Activated naive CD4-positive, alpha-beta T cell treated with anti-CD3 and anti-CD28 coated beads, Interleukin-2, amount 50 U/mL, for 16 hours (primary cell): ENCODE results near the gene FYCO1.

Experiments
- DNase-seq: peaks from one replicate; pipeline ENCODE4 v3.0.0-alpha.2; 2020

The FYCO1 gene

GRCh38 chr3:45911511-45912226, 84.0 kb downstream of the FYCO1 start:
- no peak for DNase-seq

GRCh38 chr3:45910892-45911291, 84.7 kb downstream of the FYCO1 start:
- DNase-seq, result no peak

- DNase-seq, result no peak
These were observed 86.1 kb downstream of the FYCO1 start for GRCh38 chr3:45909542-45909941.

GRCh38 chr3:45908761-45909160, 86.9 kb downstream of the FYCO1 start:
- DNase-seq, result no peak

GRCh38 chr3:45907769-45908705, 87.6 kb downstream of the FYCO1 start:
- DNase-seq, result no peak

- no peak for DNase-seq
These were observed 88.8 kb downstream of the FYCO1 start for GRCh38 chr3:45906681-45907407.

GRCh38 chr3:45905755-45906154, 89.9 kb downstream of the FYCO1 start:
- DNase-seq, result no peak

GRCh38 chr3:45904931-45905330, 90.7 kb downstream of the FYCO1 start:
- DNase-seq, result no peak

GRCh38 chr3:45896956-45897355, 98.7 kb downstream of the FYCO1 start:
- no peak for DNase-seq

- DNase-seq, result no peak
These were observed 99.7 kb downstream of the FYCO1 start for GRCh38 chr3:45895686-45896468.

GRCh38 chr3:45894015-45894414, 101.6 kb downstream of the FYCO1 start:
- DNase-seq, result no peak

- DNase-seq, result no peak
These were observed 103.5 kb downstream of the FYCO1 start for GRCh38 chr3:45892161-45892560.

GRCh38 chr3:45890405-45890804, 105.2 kb downstream of the FYCO1 start:
- DNase-seq, result no peak

- no peak for DNase-seq
These were observed 106.3 kb downstream of the FYCO1 start for GRCh38 chr3:45889337-45889736.

GRCh38 chr3:45887759-45888511, 107.7 kb downstream of the FYCO1 start:
- no peak for DNase-seq

- DNase-seq, result no peak
These were observed 108.3 kb downstream of the FYCO1 start for GRCh38 chr3:45887285-45887684.

- DNase-seq, result no peak
These were observed 109.5 kb downstream of the FYCO1 start, which contains the start of gene CCR9 for GRCh38 chr3:45885979-45886705. Gene CCR9, plus strand, starts transcription at chr3:45886543. Its CDS starts 8,391 bp downstream, at chr3:45894934.

- no peak for DNase-seq
These were observed 111.0 kb downstream of the FYCO1 start for GRCh38 chr3:45884368-45885201.

GRCh38 chr3:45881078-45882022, 114.3 kb downstream of the FYCO1 start:
- peak; percentile 26 for DNase-seq
